ENCODE results near the gene SH3BP4.

Gene SH3BP4

GRCh38 chr2:234961784-234962183 lies 10.0 kb downstream of the SH3BP4 start:
- H3K27ac ChIP-seq, result no peak overlapping the region
- no peak for TF ChIP-seq CTCF (conservative IDR thresholded peaks at IDR 0.05)

- H3K27ac ChIP-seq, result no peak overlapping the region
- TF ChIP-seq CTCF (conservative IDR thresholded peaks at IDR 0.05), result no peak
Measured at GRCh38 chr2:234963773-234964615, 12.2 kb downstream of the SH3BP4 start.

GRCh38 chr2:234964631-234965461 lies 13.0 kb downstream of the SH3BP4 start:
- no peak overlapping the region for H3K27ac ChIP-seq
- TF ChIP-seq CTCF (conservative IDR thresholded peaks at IDR 0.05), result no peak

GRCh38 chr2:234966340-234966739 lies 14.5 kb downstream of the SH3BP4 start:
- H3K27ac ChIP-seq, result no peak overlapping the region
- TF ChIP-seq CTCF (conservative IDR thresholded peaks at IDR 0.05), result no peak

- TF ChIP-seq CTCF (conservative IDR thresholded peaks at IDR 0.05), result no peak
- no peak overlapping the region for H3K27ac ChIP-seq
Measured at GRCh38 chr2:234967201-234967869, 15.5 kb downstream of the SH3BP4 start.

GRCh38 chr2:234967870-234968208 lies 16.0 kb downstream of the SH3BP4 start:
- H3K27ac ChIP-seq, result no peak overlapping the region
- no peak for TF ChIP-seq CTCF (conservative IDR thresholded peaks at IDR 0.05)

Measured in VCaP (cell line).